Measurements from ENCODE around the gene S100A7A.
"Not testable (repeated sequence)": the region's sequence is repeated elsewhere in the genome, so short reads cannot be mapped to it uniquely, and the experiment has no call there.

Gene S100A7A

DNA sequence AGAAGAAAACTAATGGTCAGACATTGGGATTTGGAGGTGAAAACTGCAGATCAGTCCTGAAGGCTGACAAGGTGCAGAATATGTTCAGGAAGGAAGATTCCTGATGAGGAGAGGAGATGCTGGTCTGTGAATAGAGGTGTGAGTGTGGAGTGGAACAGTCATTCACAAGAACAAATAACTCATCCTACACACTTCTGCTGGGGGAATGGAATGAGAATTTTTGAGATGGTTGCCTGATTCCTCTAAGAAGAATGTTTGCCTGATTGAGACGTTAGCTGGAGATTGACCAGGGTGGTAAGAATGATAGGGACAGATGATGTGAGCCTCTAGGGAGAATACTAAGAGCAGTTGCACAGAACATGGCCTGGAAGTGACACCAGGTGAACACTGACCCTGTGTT is 40.1 kb downstream of the S100A7A start:
- DNase-seq (ENCODE audit: extremely low spot score): no peak
- ChIA-PET POLR2A (no interaction called here), CTCF (no interaction called here)
- no peak for TF ChIP-seq L3MBTL2 (conservative IDR thresholded peaks at IDR 0.05)
- no peak for TF ChIP-seq CTBP1 (IDR thresholded peaks at IDR 0.05; ENCODE audit: borderline replicate concordance)
- no peak for TF ChIP-seq TARDBP (IDR thresholded peaks at IDR 0.05)
- no peak for TF ChIP-seq SUZ12 (IDR thresholded peaks at IDR 0.05)
- TF ChIP-seq LEF1 (IDR thresholded peaks at IDR 0.05; ENCODE audit: borderline replicate concordance): no peak
- no peak for TF ChIP-seq FOXM1 (IDR thresholded peaks at IDR 0.05; ENCODE audit: borderline replicate concordance)
- no peak for TF ChIP-seq FOXK2 (IDR thresholded peaks at IDR 0.05)
- no peak for TF ChIP-seq FOXA1 (IDR thresholded peaks at IDR 0.05)
- no peak for TF ChIP-seq NFRKB (IDR thresholded peaks at IDR 0.05)

DNA sequence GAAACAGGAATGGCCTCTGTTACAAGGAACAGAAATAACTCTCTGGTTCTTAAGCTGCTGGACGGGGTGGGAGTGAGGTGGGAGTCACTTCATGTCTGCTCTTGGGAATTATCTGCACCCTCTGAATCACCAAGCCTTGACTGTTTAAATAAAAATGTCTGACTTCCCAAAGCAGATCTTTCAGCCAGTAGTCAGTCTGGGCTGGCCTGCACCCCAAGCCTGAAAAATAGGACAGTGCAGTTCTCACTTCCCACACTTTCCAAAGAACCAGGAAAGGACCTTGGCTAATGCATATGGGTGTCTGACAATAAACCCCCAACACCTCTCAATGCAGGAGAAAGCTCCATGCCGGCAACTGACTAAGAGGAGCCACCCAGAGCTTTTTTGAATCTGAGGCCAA is 43.3 kb downstream of the S100A7A start:
- no peak for DNase-seq (ENCODE audit: extremely low spot score)
- ChIA-PET POLR2A (no interaction called here), CTCF (no interaction called here)
- TF ChIP-seq LEF1 (IDR thresholded peaks at IDR 0.05; ENCODE audit: borderline replicate concordance) (no peak), HDGF (IDR thresholded peaks at IDR 0.05; ENCODE audit: borderline replicate concordance) (no peak), L3MBTL2 (conservative IDR thresholded peaks at IDR 0.05) (no peak), ARNT (IDR thresholded peaks at IDR 0.05) (no peak), ZNF384 (IDR thresholded peaks at IDR 0.05) (no peak), FOXK2 (IDR thresholded peaks at IDR 0.05) (no peak), TARDBP (IDR thresholded peaks at IDR 0.05) (no peak), SP1 (IDR thresholded peaks at IDR 0.05) (no peak), ELF4 (IDR thresholded peaks at IDR 0.05) (no peak), FOXM1 (IDR thresholded peaks at IDR 0.05; ENCODE audit: borderline replicate concordance) (no peak), NFRKB (IDR thresholded peaks at IDR 0.05) (no peak), SUZ12 (IDR thresholded peaks at IDR 0.05) (no peak), FOXA1 (IDR thresholded peaks at IDR 0.05) (no peak)
- TF ChIP-seq, protein P1, sequence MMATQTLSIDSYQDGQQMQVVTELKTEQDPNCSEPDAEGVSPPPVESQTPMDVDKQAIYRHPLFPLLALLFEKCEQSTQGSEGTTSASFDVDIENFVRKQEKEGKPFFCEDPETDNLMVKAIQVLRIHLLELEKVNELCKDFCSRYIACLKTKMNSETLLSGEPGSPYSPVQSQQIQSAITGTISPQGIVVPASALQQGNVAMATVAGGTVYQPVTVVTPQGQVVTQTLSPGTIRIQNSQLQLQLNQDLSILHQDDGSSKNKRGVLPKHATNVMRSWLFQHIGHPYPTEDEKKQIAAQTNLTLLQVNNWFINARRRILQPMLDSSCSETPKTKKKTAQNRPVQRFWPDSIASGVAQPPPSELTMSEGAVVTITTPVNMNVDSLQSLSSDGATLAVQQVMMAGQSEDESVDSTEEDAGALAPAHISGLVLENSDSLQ (IDR thresholded peaks at IDR 0.05): no peak

DNA sequence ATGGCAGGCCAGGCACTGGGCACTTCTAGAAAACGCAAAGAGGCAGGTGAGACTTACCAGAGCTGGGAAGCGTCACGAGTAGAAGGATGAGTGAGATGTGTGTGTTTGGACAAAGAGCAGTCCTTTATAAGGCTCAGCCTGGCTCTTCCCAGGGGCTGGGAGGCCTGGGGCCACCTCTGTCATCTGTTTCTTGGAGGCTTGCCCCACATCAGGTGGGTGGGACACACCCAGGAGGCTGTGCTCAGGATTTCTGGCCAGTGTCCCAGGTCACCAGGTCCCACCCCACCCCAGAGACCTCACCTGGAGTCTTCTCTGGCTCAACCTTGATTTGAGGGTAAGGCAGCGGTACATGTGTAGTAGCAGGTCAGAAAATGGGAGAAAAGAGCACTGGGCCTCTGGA is 44.2 kb downstream of the S100A7A start, which contains the start of gene S100A7:
TSS of gene S100A7 (minus strand) at position 101 of the 400 bp plus-strand sequence. CDS start 1,638 bp downstream, outside the sequence.
- CTCF ChIA-PET: no interaction called here
- POLR2A ChIA-PET: no interaction called here
- TF ChIP-seq FOXK2 (IDR thresholded peaks at IDR 0.05): no peak
- no peak for TF ChIP-seq ZNF384 (IDR thresholded peaks at IDR 0.05)
- TF ChIP-seq, protein P1 (IDR thresholded peaks at IDR 0.05): no peak
- no peak for TF ChIP-seq FOXA1 (IDR thresholded peaks at IDR 0.05)
- no peak for TF ChIP-seq TARDBP (IDR thresholded peaks at IDR 0.05)
- no peak for TF ChIP-seq FOXM1 (IDR thresholded peaks at IDR 0.05; ENCODE audit: borderline replicate concordance)
- no peak for TF ChIP-seq NFRKB (IDR thresholded peaks at IDR 0.05)
- TF ChIP-seq LEF1 (IDR thresholded peaks at IDR 0.05; ENCODE audit: borderline replicate concordance): no peak
- TF ChIP-seq HDGF (IDR thresholded peaks at IDR 0.05; ENCODE audit: borderline replicate concordance): no peak
- TF ChIP-seq CTBP1 (IDR thresholded peaks at IDR 0.05; ENCODE audit: borderline replicate concordance): no peak
- DNase-seq (ENCODE audit: extremely low spot score): no peak

DNA sequence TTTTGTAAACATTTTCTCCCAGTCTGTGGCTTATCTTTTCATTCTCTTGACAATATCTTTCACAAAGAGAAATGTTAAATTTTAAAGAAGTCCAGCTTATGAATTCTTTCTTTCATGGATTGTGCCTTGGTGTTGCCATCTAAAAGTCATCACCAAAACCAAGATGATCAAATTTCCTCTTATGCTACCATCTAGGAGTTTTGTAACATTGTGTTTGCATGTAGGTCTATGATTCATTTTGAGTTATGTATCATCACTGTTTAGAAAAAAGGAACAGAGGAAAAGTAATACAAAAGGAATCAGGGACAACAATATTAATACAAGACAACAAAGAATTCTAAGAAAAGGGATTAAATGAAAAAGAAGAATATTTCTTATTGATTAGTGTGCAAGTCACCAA is 46.4 kb downstream of the S100A7A start:
- DNase-seq (ENCODE audit: extremely low spot score); POLR2A ChIA-PET; CTCF ChIA-PET: not testable (repeated sequence)

DNA sequence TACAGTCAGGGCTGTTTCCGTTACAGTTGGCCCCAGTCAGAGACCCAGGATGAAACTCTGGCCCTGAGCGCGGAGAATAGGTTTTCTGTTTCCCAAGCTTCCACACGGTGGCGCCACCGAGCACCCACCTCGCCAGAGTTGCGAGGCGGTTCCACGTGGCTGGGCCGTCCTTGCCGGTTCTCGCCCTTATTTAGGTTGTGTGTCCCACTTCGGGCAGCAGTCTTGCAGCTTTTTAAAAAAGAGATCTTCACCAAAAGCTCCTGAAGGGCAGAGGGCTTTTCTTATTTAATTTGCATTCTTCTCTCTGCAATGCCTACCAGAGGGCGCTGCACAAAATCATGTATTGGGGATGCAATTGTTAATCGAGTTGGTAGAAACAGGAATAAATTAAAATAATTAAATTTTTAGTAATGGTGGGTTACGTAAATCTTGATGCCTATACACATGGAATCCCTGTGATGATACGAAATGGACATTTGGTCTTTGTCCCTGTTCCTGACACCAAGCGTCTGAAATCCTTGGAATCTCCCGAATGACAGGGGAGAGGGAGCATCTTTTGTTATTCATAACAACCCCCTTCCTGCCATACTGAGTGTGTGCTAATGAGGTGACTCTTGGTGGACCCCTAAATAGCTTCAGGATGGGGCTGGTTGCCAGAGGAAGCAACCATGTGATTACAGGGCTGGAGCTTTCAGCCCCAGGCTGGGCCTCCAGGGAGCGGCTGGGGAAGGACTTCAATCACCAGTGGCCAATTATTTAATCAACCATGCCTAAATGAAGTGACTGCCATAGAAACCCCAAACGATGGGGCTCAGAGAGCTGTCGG is 49.7 kb downstream of the S100A7A start:
- POLR2A ChIA-PET: no interaction called here
- CTCF ChIA-PET: interaction anchor here (0.6 to 3.2 kb wide), 6 partner anchors 9 to 113 kb away, joined by 3 to 21 read pairs (median 4); no protein-coding TSS in a partner anchor
- TF ChIP-seq L3MBTL2 (conservative IDR thresholded peaks at IDR 0.05): peak; percentile 93
- TF ChIP-seq ARNT (IDR thresholded peaks at IDR 0.05): no peak
- DNase-seq (ENCODE audit: extremely low spot score): peak; percentile 85

DNA sequence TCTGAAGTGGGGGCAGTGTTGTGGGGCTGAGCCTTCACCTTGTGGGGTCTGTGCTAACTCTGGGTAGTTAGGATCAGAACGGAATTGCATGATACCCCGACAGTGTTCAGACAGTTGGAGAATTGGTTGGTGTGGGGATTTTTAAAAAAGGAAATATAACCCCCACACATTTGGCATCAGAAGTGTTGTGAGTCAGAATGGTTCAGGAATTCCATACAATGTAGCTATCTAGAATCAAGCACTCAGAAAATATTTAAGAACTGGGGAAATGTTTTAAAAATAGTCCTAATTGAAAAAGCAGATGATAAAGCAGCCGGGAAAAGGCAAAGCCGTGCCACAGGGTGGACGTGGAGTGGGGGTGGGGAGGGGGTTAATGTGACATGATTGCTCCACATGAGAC is 50.6 kb downstream of the S100A7A start:
- DNase-seq (ENCODE audit: extremely low spot score): no peak
- POLR2A ChIA-PET: no interaction called here

DNA sequence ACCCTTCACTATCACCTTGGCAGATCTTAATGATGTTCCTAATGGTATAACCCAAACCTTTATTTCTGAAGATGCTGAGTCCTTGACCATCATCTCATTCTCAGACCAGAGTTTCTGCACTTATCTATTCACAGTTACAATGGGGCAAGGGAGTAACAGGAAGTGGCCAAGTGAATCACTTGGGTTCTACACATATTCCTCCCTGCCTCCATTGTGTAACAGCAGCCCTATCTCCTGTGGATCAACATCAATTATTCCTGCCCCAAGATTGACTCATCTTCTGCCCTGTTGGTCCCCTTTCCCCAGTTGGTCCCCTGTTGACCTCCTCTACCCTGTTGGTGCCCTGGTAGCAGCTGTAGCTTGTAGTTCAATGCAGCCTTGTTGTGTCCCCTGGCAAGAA is 54.4 kb downstream of the S100A7A start:
- DNase-seq (ENCODE audit: extremely low spot score): no peak
- ChIA-PET POLR2A (no interaction called here), CTCF (no interaction called here)
- no peak for TF ChIP-seq ELF4 (IDR thresholded peaks at IDR 0.05)
- no peak for TF ChIP-seq LEF1 (IDR thresholded peaks at IDR 0.05; ENCODE audit: borderline replicate concordance)
- no peak for TF ChIP-seq SP1 (IDR thresholded peaks at IDR 0.05)
- no peak for TF ChIP-seq FOXA1 (IDR thresholded peaks at IDR 0.05)
- no peak for TF ChIP-seq TARDBP (IDR thresholded peaks at IDR 0.05)
- no peak for TF ChIP-seq L3MBTL2 (conservative IDR thresholded peaks at IDR 0.05)
- TF ChIP-seq, protein P1 (IDR thresholded peaks at IDR 0.05): no peak
- no peak for TF ChIP-seq ZNF384 (IDR thresholded peaks at IDR 0.05)
- no peak for TF ChIP-seq CTBP1 (IDR thresholded peaks at IDR 0.05; ENCODE audit: borderline replicate concordance)
- no peak for TF ChIP-seq ARNT (IDR thresholded peaks at IDR 0.05)
- TF ChIP-seq SUZ12 (IDR thresholded peaks at IDR 0.05): no peak

More for the DNA sequence above, 50.6 kb downstream of the S100A7A start:
- no peak for TF ChIP-seq BHLHE40 (IDR thresholded peaks at IDR 0.05; ENCODE audit: borderline replicate concordance)
- no peak for TF ChIP-seq L3MBTL2 (conservative IDR thresholded peaks at IDR 0.05)
- no peak for TF ChIP-seq NFRKB (IDR thresholded peaks at IDR 0.05)
- no peak for TF ChIP-seq LEF1 (IDR thresholded peaks at IDR 0.05; ENCODE audit: borderline replicate concordance)
- CTCF ChIA-PET: interaction anchor here (0.6 to 3.2 kb wide), 5 partner anchors 18 to 114 kb away, joined by 3 to 21 read pairs (median 4); no protein-coding TSS in a partner anchor

Data from HEK293T (cell line).